Measurements from ENCODE around the gene PRSS53.
A peak's percentile ranks its signal among the peaks of the same experiment; 100 is the strongest.
"Not testable (repeated sequence)": the region's sequence is repeated elsewhere in the genome, so short reads cannot be mapped to it uniquely, and the experiment has no call there.

The PRSS53 gene

GRCh38 chr16:31110106-31111034 is 21.6 kb upstream of the PRSS53 start:
- Mint-ChIP-seq H3K27me3 (no peaks in the 10 kb centered on the region), H3K4me1 (peaks cover 42% of the 10 kb centered on the region), H3K27ac (peak overlapping the region; percentile 50), H3K36me3 (peaks cover 21% of the 10 kb centered on the region), H3K9me3 (no peaks in the 10 kb centered on the region), H3K4me3 (peak overlapping the region; percentile 79)
- CTCF ChIA-PET, result interaction anchor here (0.6 kb wide), 1 partner anchor 32 kb away, joined by 3 read pairs; no protein-coding TSS in a partner anchor
- no peak for DNase-seq

GRCh38 chr16:31109622-31110021 is 20.9 kb upstream of the PRSS53 start:
- peak overlapping the region; percentile 79 for H3K4me3 Mint-ChIP-seq
- DNase-seq, result no peak
- peaks cover 40% of the 10 kb centered on the region for H3K4me1 Mint-ChIP-seq
- CTCF ChIA-PET, result interaction anchor here (0.6 kb wide), 1 partner anchor 32 kb away, joined by 3 read pairs; no protein-coding TSS in a partner anchor
- H3K27ac Mint-ChIP-seq, result no peak overlapping the region
- H3K27me3 Mint-ChIP-seq, result no peaks in the 10 kb centered on the region
- no peaks in the 10 kb centered on the region for H3K9me3 Mint-ChIP-seq
- peaks cover 21% of the 10 kb centered on the region for H3K36me3 Mint-ChIP-seq

DNA sequence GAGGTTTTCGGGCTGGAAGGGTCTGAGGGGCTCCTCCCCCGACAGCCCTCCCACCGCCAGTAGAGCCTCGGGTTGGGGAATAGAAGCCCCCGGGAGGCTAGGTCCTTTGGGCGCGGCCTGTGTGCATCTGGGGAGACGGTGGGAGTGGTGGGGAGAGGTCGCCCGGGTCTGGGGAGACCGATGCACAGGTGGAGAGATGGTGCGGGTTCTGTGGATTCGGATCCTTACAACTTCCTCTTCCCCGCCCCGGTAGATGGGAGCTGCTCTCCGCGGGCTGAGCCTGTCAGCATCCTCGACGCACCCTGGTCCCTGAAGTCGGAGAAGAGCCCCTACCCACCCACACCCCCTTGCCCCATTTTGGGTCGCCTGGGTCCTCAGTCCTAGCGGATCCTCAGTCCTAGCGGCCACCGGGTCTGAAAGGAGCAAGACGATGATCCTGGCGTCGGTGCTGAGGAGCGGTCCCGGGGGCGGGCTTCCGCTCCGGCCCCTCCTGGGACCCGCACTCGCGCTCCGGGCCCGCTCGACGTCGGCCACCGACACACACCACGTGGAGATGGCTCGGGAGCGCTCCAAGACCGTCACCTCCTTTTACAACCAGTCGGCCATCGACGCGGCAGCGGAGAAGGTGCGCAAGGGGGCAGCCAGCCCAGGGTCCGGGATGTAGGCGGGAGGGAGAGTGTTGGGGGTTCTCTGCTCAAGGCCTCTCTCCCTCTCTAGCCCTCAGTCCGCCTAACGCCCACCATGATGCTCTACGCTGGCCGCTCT is 20.2 kb upstream of the PRSS53 start:
- CTCF ChIA-PET, result no interaction called here
- Mint-ChIP-seq H3K4me1 (peaks cover 36% of the 10 kb centered on the region), H3K27ac (peak overlapping the region; percentile 77)

DNA sequence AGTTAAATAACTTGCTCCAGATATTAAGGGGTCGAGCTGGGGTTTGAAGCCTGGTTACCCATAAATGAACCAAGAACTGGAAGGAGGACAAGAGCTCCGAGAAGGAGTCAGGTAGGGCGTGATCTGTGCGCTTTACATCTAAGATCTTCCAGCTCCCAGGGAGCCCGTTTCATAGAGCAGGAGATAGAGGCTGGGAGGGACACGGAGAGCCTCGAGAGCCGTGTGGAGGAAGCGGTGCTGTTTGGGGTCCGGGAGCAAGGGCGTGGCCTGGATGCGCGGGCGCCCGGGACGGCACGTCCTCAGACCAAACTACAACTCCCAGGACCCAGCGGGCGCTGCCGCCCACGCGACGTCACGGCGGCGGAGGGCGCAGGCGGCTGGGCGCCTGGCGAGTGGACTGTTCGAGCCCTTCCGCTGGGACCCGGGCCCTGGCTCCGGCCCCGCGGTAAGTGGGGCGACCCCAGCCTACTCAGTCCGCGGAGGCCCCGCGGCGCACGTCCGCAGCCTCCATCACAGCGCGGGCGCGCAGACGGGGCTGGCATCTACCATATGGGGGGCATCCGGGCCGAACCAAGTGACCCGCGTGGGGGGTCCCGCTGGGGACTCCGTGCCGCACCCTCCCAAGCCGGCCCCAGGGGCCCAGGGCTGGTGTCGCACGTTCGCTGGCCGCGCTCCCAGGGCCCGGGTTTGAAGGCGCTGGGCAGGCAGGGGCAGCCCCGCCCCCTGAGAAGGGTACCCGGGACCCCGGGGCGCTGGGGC is 19.5 kb upstream of the PRSS53 start, which contains the start of gene BCKDK:
Gene BCKDK (plus strand): TSS at position 352 of the 759 bp plus-strand sequence. CDS start 838 bp downstream, outside the sequence.
- peak within 1 kb of the TSS; percentile 82 for H3K4me3 Mint-ChIP-seq
- H3K27me3 Mint-ChIP-seq, result peaks cover 4% of the 10 kb centered on the region
- peak; percentile 82 for DNase-seq
- H3K4me1 Mint-ChIP-seq, result peaks cover 32% of the 10 kb centered on the region
- peaks cover 21% of the 10 kb centered on the region for H3K36me3 Mint-ChIP-seq
- no peaks in the 10 kb centered on the region for H3K9me3 Mint-ChIP-seq
- CTCF ChIA-PET, result interaction anchor here (1.0 kb wide), 2 partner anchors 12 to 17 kb away, joined by 3 to 5 read pairs; no protein-coding TSS in a partner anchor
- H3K27ac Mint-ChIP-seq, result peak within 1 kb of the TSS; percentile 85

More for the DNA sequence above, 20.2 kb upstream of the PRSS53 start:
- Mint-ChIP-seq H3K36me3 (peaks cover 21% of the 10 kb centered on the region), H3K9me3 (no peaks in the 10 kb centered on the region), H3K4me3 (peak overlapping the region; percentile 79), H3K27me3 (no peaks in the 10 kb centered on the region)
- DNase-seq, result no peak

GRCh38 chr16:31107465-31107867 is 18.7 kb upstream of the PRSS53 start:
- Mint-ChIP-seq H3K27ac (peak overlapping the region; percentile 85), H3K4me1 (peaks cover 32% of the 10 kb centered on the region), H3K4me3 (peak overlapping the region; percentile 82), H3K27me3 (peaks cover 8% of the 10 kb centered on the region), H3K9me3 (no peaks in the 10 kb centered on the region), H3K36me3 (peaks cover 21% of the 10 kb centered on the region)
- CTCF ChIA-PET, result interaction anchor here (0.6 to 1.1 kb wide), 4 partner anchors 11 to 122 kb away, joined by 3 to 5 read pairs (median 4); partner anchors contain the start of gene HSD3B7
- peak; percentile 30 for DNase-seq

DNA sequence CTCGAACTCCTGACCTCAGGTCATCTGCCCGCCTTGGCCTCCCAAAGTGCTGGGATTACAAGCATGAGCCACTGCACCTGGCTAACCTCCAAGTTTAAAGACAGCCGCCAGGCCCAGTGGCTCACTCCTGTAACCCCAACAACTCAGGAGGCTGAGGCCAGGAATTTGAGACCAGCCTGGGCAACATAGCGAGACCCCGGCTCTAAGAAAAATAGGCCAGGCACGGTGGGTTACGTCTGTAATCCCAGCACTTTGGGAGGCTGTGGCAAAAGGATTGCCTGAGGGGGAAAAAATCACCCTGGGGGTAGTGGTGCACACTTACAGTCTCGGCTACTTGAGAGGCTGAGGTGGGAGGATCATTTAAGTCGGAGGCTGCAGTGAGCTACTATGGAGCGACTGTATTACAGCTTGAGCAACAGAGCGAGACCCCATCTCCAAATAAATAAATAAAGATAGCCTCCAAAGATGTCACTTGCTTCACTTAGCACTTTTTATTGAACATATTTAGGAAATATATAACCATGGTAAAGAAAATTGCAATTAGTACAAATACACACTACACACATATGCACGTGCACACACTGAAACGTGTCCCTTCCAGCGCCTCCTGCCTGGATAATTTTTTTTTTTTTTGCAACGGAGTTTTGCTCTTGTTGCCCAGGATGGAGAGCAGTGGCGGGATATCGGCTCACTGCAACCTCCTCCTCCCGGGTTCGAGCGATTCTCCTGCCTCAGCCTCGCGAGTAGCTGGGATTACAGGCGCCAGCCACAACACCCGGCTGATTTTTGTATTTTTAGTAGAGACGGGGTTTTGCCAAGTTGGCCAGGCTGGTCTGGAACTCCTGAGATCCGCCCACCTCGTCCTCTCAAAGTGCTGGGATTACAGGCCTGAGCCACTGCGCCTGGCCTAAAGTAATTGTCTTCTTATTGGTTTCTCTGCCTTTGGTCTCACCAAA is 18.0 kb upstream of the PRSS53 start:
- Mint-ChIP-seq H3K4me1 (peaks cover 32% of the 10 kb centered on the region), H3K27me3 (peaks cover 8% of the 10 kb centered on the region), H3K9me3 (no peaks in the 10 kb centered on the region), H3K27ac (peak overlapping the region; percentile 85), H3K36me3 (peaks cover 17% of the 10 kb centered on the region), H3K4me3 (peak overlapping the region; percentile 82)
- CTCF ChIA-PET, result interaction anchor here (0.6 to 1.1 kb wide), 4 partner anchors 10 to 122 kb away, joined by 3 to 5 read pairs (median 4); partner anchors contain the start of gene HSD3B7
- DNase-seq, result no peak

- Mint-ChIP-seq H3K4me3 (no peak overlapping the region), H3K9me3 (no peaks in the 10 kb centered on the region), H3K27ac (peak overlapping the region; percentile 73), H3K4me1 (peaks cover 31% of the 10 kb centered on the region), H3K27me3 (peaks cover 12% of the 10 kb centered on the region), H3K36me3 (peaks cover 13% of the 10 kb centered on the region)
- CTCF ChIA-PET, result no interaction called here
- DNase-seq, result peak; percentile 85
Observed at GRCh38 chr16:31105677-31106213, 17.0 kb upstream of the PRSS53 start.

GRCh38 chr16:31100876-31101641 is 12.3 kb upstream of the PRSS53 start:
- H3K4me3 Mint-ChIP-seq, H3K4me1 Mint-ChIP-seq, DNase-seq, H3K9me3 Mint-ChIP-seq, H3K36me3 Mint-ChIP-seq, H3K27ac Mint-ChIP-seq: not testable (repeated sequence)
- CTCF ChIA-PET, result interaction anchor here (0.9 to 1.2 kb wide), 4 partner anchors 8 to 357 kb away, joined by 3 read pairs; no protein-coding TSS in a partner anchor
- peaks cover 23% of the 10 kb centered on the region for H3K27me3 Mint-ChIP-seq

- Mint-ChIP-seq H3K4me3 (no peak overlapping the region), H3K4me1 (peaks cover 11% of the 10 kb centered on the region), H3K27me3 (peaks cover 23% of the 10 kb centered on the region), H3K27ac (no peak overlapping the region), H3K9me3 (no peaks in the 10 kb centered on the region), H3K36me3 (no peaks in the 10 kb centered on the region)
- CTCF ChIA-PET, result interaction anchor here (1.1 kb wide), 1 partner anchor 114 kb away, joined by 3 read pairs; no protein-coding TSS in a partner anchor
- no peak for DNase-seq
Observed at GRCh38 chr16:31099860-31100638, 11.3 kb upstream of the PRSS53 start.

DNA sequence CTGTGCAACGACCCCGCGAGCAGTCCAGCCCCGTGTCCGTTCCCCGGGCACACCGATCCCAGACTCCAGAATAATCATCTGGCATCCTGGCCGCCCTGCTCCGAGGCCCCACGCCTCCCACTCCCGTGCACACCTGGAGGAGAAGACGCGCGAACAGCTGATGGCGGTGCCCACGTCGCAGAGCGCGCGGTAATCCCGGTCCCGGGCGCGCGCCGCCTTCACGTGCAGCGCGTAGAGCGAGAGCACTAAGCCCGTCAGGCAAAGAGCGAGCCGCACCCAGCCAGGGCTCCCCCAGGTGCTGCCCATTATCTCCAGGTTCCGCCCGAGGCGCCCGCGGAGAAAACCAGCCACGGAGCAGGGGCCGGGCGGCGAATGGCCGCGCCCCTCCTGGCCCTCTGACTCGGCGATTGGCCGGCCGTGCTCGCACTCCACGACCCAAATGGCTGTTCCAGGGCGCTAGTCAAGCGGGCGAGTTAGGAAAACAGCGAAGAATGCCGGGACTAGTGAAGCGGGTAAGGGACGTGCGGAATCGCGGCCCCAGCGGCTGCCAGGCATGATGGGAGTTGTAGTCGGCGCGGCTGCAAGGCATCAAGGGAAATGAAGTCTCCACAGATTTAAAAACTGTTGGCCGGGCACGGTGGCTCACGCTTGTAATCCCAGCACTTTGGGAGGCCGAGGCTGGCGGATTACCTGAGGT is 5.8 kb upstream of the PRSS53 start, which contains the start of gene VKORC1:
Gene VKORC1 (minus strand): TSS at position 374 of the 697 bp plus-strand sequence. CDS start 68 bp downstream, at position 306.
- CTCF ChIA-PET, result interaction anchor here (0.7 to 1.8 kb wide), 2 partner anchors 109 to 293 kb away, joined by 3 to 12 read pairs; partner anchors contain the start of gene HSD3B7
- H3K27me3 Mint-ChIP-seq, result peaks cover 6% of the 10 kb centered on the region
- peaks cover 11% of the 10 kb centered on the region for H3K36me3 Mint-ChIP-seq
- H3K27ac Mint-ChIP-seq, result peak within 1 kb of the TSS; percentile 94
- no peaks in the 10 kb centered on the region for H3K9me3 Mint-ChIP-seq
- H3K4me3 Mint-ChIP-seq, result peak within 1 kb of the TSS; percentile 93
- peak; percentile 93 for DNase-seq
- peaks cover 37% of the 10 kb centered on the region for H3K4me1 Mint-ChIP-seq

DNA sequence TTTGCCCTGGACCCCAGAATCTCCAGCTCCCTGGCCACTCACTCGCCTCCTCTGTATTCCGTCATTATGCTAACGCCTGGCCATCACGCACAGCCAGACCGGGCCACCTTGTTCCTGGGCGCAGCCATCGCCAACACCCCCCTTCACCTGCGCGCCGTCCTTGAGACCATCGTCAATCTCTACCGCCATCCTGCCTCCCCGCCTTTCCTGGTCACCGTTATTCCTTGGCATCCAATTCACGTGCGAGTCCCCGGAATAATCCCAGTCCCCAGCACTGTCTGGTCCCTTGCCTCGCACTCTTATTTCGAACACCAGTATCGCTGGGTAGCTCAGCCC is 5.3 kb upstream of the PRSS53 start:
- Mint-ChIP-seq H3K27me3 (peaks cover 4% of the 10 kb centered on the region), H3K4me1 (peaks cover 37% of the 10 kb centered on the region), H3K4me3 (peak overlapping the region; percentile 93), H3K27ac (peak overlapping the region; percentile 94), H3K9me3 (no peaks in the 10 kb centered on the region), H3K36me3 (peaks cover 13% of the 10 kb centered on the region)
- CTCF ChIA-PET, result interaction anchor here (0.5 kb wide), 1 partner anchor 325 kb away, joined by 3 read pairs; no protein-coding TSS in a partner anchor
- no peak for DNase-seq

Data from activated naive CD4-positive, alpha-beta T cell treated with anti-CD3 and anti-CD28 coated beads, Interleukin-2, amount 10 ng/mL, durations not matched to agents 7 days and 5 days (primary cell).